Activated T-helper 1 cell treated with anti-CD3 and anti-CD28 coated beads, Interleukin-12 subunit alpha, Interleukin-12 subunit beta, Interleukin-2, Interleukin-4 antibody, amounts not matched to agents 30 ng/mL and 10 ng/mL and 1 ng/mL, durations not matched to agents 14 hours and 24 hours and 36 hours (primary cell): ENCODE data around the gene ATP10A. TPM values are rescaled to one million over a fixed set of nuclear protein-coding genes. Genes with fewer than 3 reads are reported as not detected.
"Not testable (repeated sequence)": the region's sequence is repeated elsewhere in the genome, so short reads cannot be mapped to it uniquely, and the experiment has no call there.

ENCODE experiments used
- DNase-seq: peaks from one replicate; pipeline ENCODE4 v3.0.0; 2021; ENCODE audit warnings: low spot score
- H3K27ac Mint-ChIP-seq: one replicate; pipeline ENCODE4 v1.8.0; 2021; ENCODE audit warnings: mild to moderate bottlenecking, mixed read lengths
- H3K27me3 Mint-ChIP-seq: one replicate; pipeline ENCODE4 v1.8.0; 2022; ENCODE audit warnings: mild to moderate bottlenecking, moderate library complexity, mixed read lengths; ENCODE audit not compliant: insufficient read depth
- H3K36me3 Mint-ChIP-seq: one replicate; pipeline ENCODE4 v1.8.0; 2021; ENCODE audit warnings: low read depth, mixed read lengths
- H3K4me1 Mint-ChIP-seq: one replicate; pipeline ENCODE4 v1.8.0; 2021; ENCODE audit warnings: low read depth, mixed read lengths
- H3K4me3 Mint-ChIP-seq: one replicate; pipeline ENCODE4 v1.8.0; 2021; ENCODE audit warnings: mild to moderate bottlenecking, moderate library complexity, mixed read lengths
- H3K9me3 Mint-ChIP-seq: one replicate; pipeline ENCODE4 v1.8.0; 2021; ENCODE audit warnings: mixed read lengths
- intact Hi-C: fragments of 100-400 bp; cut with micrococcal nuclease; formaldehyde crosslinking; loops from one replicate; pipeline ENCODE4 v1.15.1; 2024
- total RNA-seq: library from RNA; stranded (reverse); gene quantifications from 2 replicates; pipeline ENCODE4 v1.2.3, GENCODE V29; 2022

ATP10A gene
- total RNA-seq, 1 donor from 2014 or later = 42.8 TPM

GRCh38 chr15:25897658-25898057, 34.5 kb upstream of the ATP10A start:
- Mint-ChIP-seq H3K4me3 (no peak overlapping the region), H3K4me1 (peaks cover under 1% of the 10 kb centered on the region), H3K27me3 (peaks cover 17% of the 10 kb centered on the region), H3K9me3 (no peaks in the 10 kb centered on the region), H3K36me3 (no peaks in the 10 kb centered on the region), H3K27ac (no peak overlapping the region)
- no peak for DNase-seq
- intact Hi-C loops = no loop called here

GRCh38 chr15:25894371-25894902, 31.3 kb upstream of the ATP10A start:
- Mint-ChIP-seq H3K9me3 (no peaks in the 10 kb centered on the region), H3K4me3 (no peak overlapping the region), H3K36me3 (no peaks in the 10 kb centered on the region), H3K27me3 (peaks cover 25% of the 10 kb centered on the region), H3K27ac (no peak overlapping the region), H3K4me1 (no peaks in the 10 kb centered on the region)
- DNase-seq = no peak
- intact Hi-C loops = no loop called here

- no peaks in the 10 kb centered on the region for H3K4me1 Mint-ChIP-seq
- H3K9me3 Mint-ChIP-seq = no peaks in the 10 kb centered on the region
- H3K36me3 Mint-ChIP-seq = no peaks in the 10 kb centered on the region
- intact Hi-C loops = no loop called here
- H3K4me3 Mint-ChIP-seq = no peak overlapping the region
- DNase-seq = no peak
- no peak overlapping the region for H3K27ac Mint-ChIP-seq
- H3K27me3 Mint-ChIP-seq = peaks cover 25% of the 10 kb centered on the region
These were observed 30.5 kb upstream of the ATP10A start for GRCh38 chr15:25893596-25893995.

GRCh38 chr15:25892126-25892525, 29.0 kb upstream of the ATP10A start:
- H3K27me3 Mint-ChIP-seq = peaks cover 30% of the 10 kb centered on the region

GRCh38 chr15:25891081-25891480, 28.0 kb upstream of the ATP10A start:
- no peak for DNase-seq
- no peaks in the 10 kb centered on the region for H3K4me1 Mint-ChIP-seq
- intact Hi-C loops = no loop called here
- H3K27me3 Mint-ChIP-seq = peaks cover 31% of the 10 kb centered on the region
- H3K27ac Mint-ChIP-seq = no peak overlapping the region
- H3K4me3 Mint-ChIP-seq = no peak overlapping the region
- no peaks in the 10 kb centered on the region for H3K36me3 Mint-ChIP-seq
- H3K9me3 Mint-ChIP-seq = no peaks in the 10 kb centered on the region

More at GRCh38 chr15:25892126-25892525, 29.0 kb upstream of the ATP10A start:
- H3K27ac Mint-ChIP-seq = no peak overlapping the region
- no peak overlapping the region for H3K4me3 Mint-ChIP-seq
- no peaks in the 10 kb centered on the region for H3K4me1 Mint-ChIP-seq
- no peaks in the 10 kb centered on the region for H3K9me3 Mint-ChIP-seq
- intact Hi-C loops = no loop called here
- DNase-seq = no peak
- no peaks in the 10 kb centered on the region for H3K36me3 Mint-ChIP-seq

- no peak overlapping the region for H3K4me3 Mint-ChIP-seq
- H3K27me3 Mint-ChIP-seq = peaks cover 29% of the 10 kb centered on the region
- H3K36me3 Mint-ChIP-seq = no peaks in the 10 kb centered on the region
- intact Hi-C loops = no loop called here
- no peak for DNase-seq
- H3K9me3 Mint-ChIP-seq = no peaks in the 10 kb centered on the region
- H3K4me1 Mint-ChIP-seq = no peaks in the 10 kb centered on the region
- H3K27ac Mint-ChIP-seq = no peak overlapping the region
These were observed 27.4 kb upstream of the ATP10A start for GRCh38 chr15:25890529-25890928.

GRCh38 chr15:25887870-25888269, 24.7 kb upstream of the ATP10A start:
- Mint-ChIP-seq H3K9me3 (no peaks in the 10 kb centered on the region), H3K4me1 (no peaks in the 10 kb centered on the region), H3K4me3 (no peak overlapping the region), H3K27ac (no peak overlapping the region), H3K36me3 (no peaks in the 10 kb centered on the region), H3K27me3 (peaks cover 18% of the 10 kb centered on the region)
- no peak for DNase-seq
- intact Hi-C loops = no loop called here

GRCh38 chr15:25886498-25887140, 23.5 kb upstream of the ATP10A start:
- no peak for DNase-seq
- intact Hi-C loops = no loop called here
- H3K4me3 Mint-ChIP-seq = no peak overlapping the region
- peaks cover 18% of the 10 kb centered on the region for H3K27me3 Mint-ChIP-seq
- no peaks in the 10 kb centered on the region for H3K9me3 Mint-ChIP-seq
- no peaks in the 10 kb centered on the region for H3K36me3 Mint-ChIP-seq
- no peak overlapping the region for H3K27ac Mint-ChIP-seq
- H3K4me1 Mint-ChIP-seq = no peaks in the 10 kb centered on the region

GRCh38 chr15:25884370-25884769, 21.2 kb upstream of the ATP10A start:
- H3K4me1 Mint-ChIP-seq = no peaks in the 10 kb centered on the region
- H3K36me3 Mint-ChIP-seq = no peaks in the 10 kb centered on the region
- no peak overlapping the region for H3K4me3 Mint-ChIP-seq
- DNase-seq = no peak
- intact Hi-C loops = loop anchor here (5.0 kb wide), 1 partner anchor 48 kb away; no protein-coding TSS in a partner anchor
- no peak overlapping the region for H3K27ac Mint-ChIP-seq
- H3K27me3 Mint-ChIP-seq = peaks cover 10% of the 10 kb centered on the region
- no peaks in the 10 kb centered on the region for H3K9me3 Mint-ChIP-seq

GRCh38 chr15:25883463-25884259, 20.5 kb upstream of the ATP10A start:
- no peak overlapping the region for H3K4me3 Mint-ChIP-seq
- no peak overlapping the region for H3K27ac Mint-ChIP-seq
- peaks cover 10% of the 10 kb centered on the region for H3K27me3 Mint-ChIP-seq
- no peak for DNase-seq
- intact Hi-C loops = loop anchor here (5.0 kb wide), 1 partner anchor 49 kb away; no protein-coding TSS in a partner anchor
- no peaks in the 10 kb centered on the region for H3K9me3 Mint-ChIP-seq
- no peaks in the 10 kb centered on the region for H3K36me3 Mint-ChIP-seq
- no peaks in the 10 kb centered on the region for H3K4me1 Mint-ChIP-seq

- Mint-ChIP-seq H3K9me3 (no peaks in the 10 kb centered on the region), H3K4me1 (no peaks in the 10 kb centered on the region), H3K4me3 (no peak overlapping the region), H3K36me3 (no peaks in the 10 kb centered on the region), H3K27ac (no peak overlapping the region), H3K27me3 (peaks cover 6% of the 10 kb centered on the region)
- no peak for DNase-seq
- intact Hi-C loops = loop anchor here (5.0 kb wide), 1 partner anchor 50 kb away; no protein-coding TSS in a partner anchor
These were observed 19.3 kb upstream of the ATP10A start for GRCh38 chr15:25882466-25882865.

- H3K36me3 Mint-ChIP-seq, H3K4me3 Mint-ChIP-seq, H3K4me1 Mint-ChIP-seq, DNase-seq, H3K9me3 Mint-ChIP-seq, H3K27me3 Mint-ChIP-seq, H3K27ac Mint-ChIP-seq: not testable (repeated sequence)
- intact Hi-C loops = loop anchor here (5.0 kb wide), 1 partner anchor 51 kb away; no protein-coding TSS in a partner anchor
These were observed 17.8 kb upstream of the ATP10A start for GRCh38 chr15:25880877-25881276.

- intact Hi-C loops = loop anchor here (5.0 kb wide), 1 partner anchor 52 kb away; no protein-coding TSS in a partner anchor
- DNase-seq = no peak
- no peak overlapping the region for H3K27ac Mint-ChIP-seq
- H3K9me3 Mint-ChIP-seq = no peaks in the 10 kb centered on the region
- no peaks in the 10 kb centered on the region for H3K27me3 Mint-ChIP-seq
- H3K4me3 Mint-ChIP-seq = no peak overlapping the region
- no peaks in the 10 kb centered on the region for H3K36me3 Mint-ChIP-seq
- no peaks in the 10 kb centered on the region for H3K4me1 Mint-ChIP-seq
These were observed 17.3 kb upstream of the ATP10A start for GRCh38 chr15:25880411-25880810.
